TTC549 (cell line): ENCODE results near the gene XCL2.

Experiments
- FAIRE-seq: peaks from 2 replicates; lab custom pipeline; 2012; peaks lifted over from hg19 to GRCh38; lab: Jason Lieb, UNC

Gene XCL2

GRCh38 chr1:168513656-168514404 is 30.0 kb downstream of the XCL2 start:
- FAIRE-seq, result no peak

- FAIRE-seq, result no peak
These were observed 30.8 kb downstream of the XCL2 start for GRCh38 chr1:168512864-168513595.

- no peak for FAIRE-seq
These were observed 33.7 kb downstream of the XCL2 start for GRCh38 chr1:168509875-168510791.

GRCh38 chr1:168509210-168509609 is 34.6 kb downstream of the XCL2 start:
- FAIRE-seq, result no peak

GRCh38 chr1:168507828-168508227 is 36.0 kb downstream of the XCL2 start:
- FAIRE-seq, result no peak

GRCh38 chr1:168507231-168507630 is 36.6 kb downstream of the XCL2 start:
- FAIRE-seq, result no peak

- FAIRE-seq, result no peak
These were observed 37.5 kb downstream of the XCL2 start for GRCh38 chr1:168506204-168506819.

GRCh38 chr1:168505006-168505405 is 38.8 kb downstream of the XCL2 start:
- no peak for FAIRE-seq

- FAIRE-seq, result no peak
These were observed 39.5 kb downstream of the XCL2 start for GRCh38 chr1:168504064-168504837.

- no peak for FAIRE-seq
These were observed 44.1 kb downstream of the XCL2 start for GRCh38 chr1:168499688-168500049.

- FAIRE-seq, result no peak
These were observed 44.7 kb downstream of the XCL2 start for GRCh38 chr1:168498956-168499687.

- FAIRE-seq, result no peak
These were observed 45.6 kb downstream of the XCL2 start for GRCh38 chr1:168498159-168498631.

GRCh38 chr1:168497376-168497950 is 46.3 kb downstream of the XCL2 start:
- FAIRE-seq, result no peak

GRCh38 chr1:168491527-168492164 is 52.2 kb downstream of the XCL2 start:
- FAIRE-seq, result no peak
